Astrocyte of the spinal cord (primary cell): ENCODE results near the gene AMBP.

Source experiments
- DNase-seq: peaks from one replicate; pipeline ENCODE4 v3.0.0; 2011; ENCODE audit warnings: low read depth, low spot score
- H3K4me3 ChIP-seq: 2 replicates; pipeline ENCODE4 v1.5.1; 2011; ENCODE audit warnings: low read depth, mild to moderate bottlenecking, low read length, moderate library complexity
- CTCF ChIP-seq: IDR thresholded peaks from 2 replicates; pipeline ENCODE4 v1.5.1; 2012; ENCODE audit warnings: low read depth, mild to moderate bottlenecking, low read length, inconsistent platforms
- in situ Hi-C: cut with HindIII; loops from 2 replicates; pipeline ENCODE4 v1.10.0; 2017; ENCODE audit warnings: low sequenced_read_pairs

The AMBP gene

DNA sequence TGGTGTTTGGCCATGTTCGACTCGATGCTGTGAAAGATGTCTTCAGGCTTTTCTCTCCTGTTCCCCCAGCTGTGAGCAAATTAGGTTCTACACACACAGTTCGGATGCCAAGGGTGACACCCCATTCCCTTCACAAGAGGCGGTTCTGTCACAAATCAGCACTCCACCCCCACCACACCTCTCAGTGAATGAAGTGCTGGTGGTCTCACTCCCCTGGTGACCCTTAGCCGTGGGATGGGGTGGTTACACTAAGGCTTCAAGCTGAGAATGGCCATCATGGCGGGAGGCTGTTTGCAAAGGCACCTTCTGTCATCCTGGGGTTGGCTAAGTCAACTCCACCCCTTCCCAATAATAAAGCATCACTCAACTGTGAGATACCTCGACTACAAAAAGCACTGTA is 26.4 kb downstream of the AMBP start:
- in situ Hi-C loops: no loop called here

DNA sequence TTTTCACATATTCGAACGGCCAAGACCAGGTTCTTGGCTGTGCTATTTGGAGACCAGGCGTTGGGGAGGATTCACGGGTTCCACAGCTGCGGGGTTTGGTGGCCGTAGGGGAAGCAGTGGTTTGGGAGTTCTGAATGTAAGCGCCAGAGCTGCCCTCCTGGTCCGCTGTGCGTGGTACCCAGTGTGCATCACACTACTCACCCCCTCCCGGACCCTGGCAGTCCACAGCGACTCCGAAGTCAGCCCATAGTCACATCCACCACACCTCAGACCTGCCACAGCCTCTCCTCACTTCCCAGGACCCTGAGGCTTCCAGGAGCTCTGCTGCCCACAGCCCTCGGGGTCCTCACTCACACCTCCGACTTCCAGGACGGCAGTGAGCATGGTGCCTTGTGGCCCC is 26.8 kb downstream of the AMBP start:
- in situ Hi-C loops: no loop called here
- no peak overlapping the region for H3K4me3 ChIP-seq
- TF ChIP-seq CTCF: no peak
- DNase-seq: no peak

More for the DNA sequence above, 26.4 kb downstream of the AMBP start:
- no peak overlapping the region for H3K4me3 ChIP-seq
- TF ChIP-seq CTCF: no peak
- no peak for DNase-seq

GRCh38 chr9:114050646-114051045 is 27.5 kb downstream of the AMBP start:
- no peak overlapping the region for H3K4me3 ChIP-seq
- DNase-seq: no peak
- no peak for TF ChIP-seq CTCF
- in situ Hi-C loops: no loop called here

GRCh38 chr9:114050226-114050568 is 27.9 kb downstream of the AMBP start:
- in situ Hi-C loops: no loop called here
- H3K4me3 ChIP-seq: no peak overlapping the region
- DNase-seq: no peak
- TF ChIP-seq CTCF: no peak

GRCh38 chr9:114049441-114050225 is 28.5 kb downstream of the AMBP start:
- TF ChIP-seq CTCF: no peak
- in situ Hi-C loops: no loop called here
- no peak for DNase-seq
- no peak overlapping the region for H3K4me3 ChIP-seq

GRCh38 chr9:114048533-114049415 is 29.3 kb downstream of the AMBP start:
- no peak overlapping the region for H3K4me3 ChIP-seq
- in situ Hi-C loops: no loop called here
- no peak for DNase-seq
- TF ChIP-seq CTCF: no peak
